ENCODE measurements around the gene CAMTA1.

Gene CAMTA1

GRCh38 chr1:7503691-7504437, 718.6 kb downstream of the CAMTA1 start:
- no peaks in the 10 kb centered on the region for H3K4me1 Mint-ChIP-seq (ENCODE audit: low read depth)
- H3K9me3 Mint-ChIP-seq = no peaks in the 10 kb centered on the region
- no peaks in the 10 kb centered on the region for H3K27me3 Mint-ChIP-seq
- no peak overlapping the region for H3K4me3 Mint-ChIP-seq
- intact Hi-C loops (cut with micrococcal nuclease) = no loop called here
- H3K36me3 Mint-ChIP-seq (ENCODE audit: low read depth) = no peaks in the 10 kb centered on the region
- H3K27ac Mint-ChIP-seq = no peak overlapping the region

DNA sequence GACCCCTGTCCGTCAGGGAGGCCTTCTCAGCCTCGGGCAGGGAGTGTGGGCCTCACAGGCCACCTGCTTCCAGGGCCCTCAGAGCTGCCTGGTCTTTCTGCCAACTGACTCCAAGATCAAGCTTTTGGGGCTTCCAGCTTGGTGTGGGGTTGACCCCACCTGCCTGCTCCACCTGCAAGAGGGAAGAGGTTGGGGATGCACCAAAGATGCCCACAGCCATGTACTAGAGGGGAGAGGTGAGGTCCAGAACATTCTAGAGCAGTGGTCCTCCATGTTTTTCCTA, 719.1 kb downstream of the CAMTA1 start:
- no peak overlapping the region for H3K27ac Mint-ChIP-seq
- intact Hi-C loops (cut with micrococcal nuclease) = no loop called here
- H3K4me3 Mint-ChIP-seq = no peak overlapping the region
- H3K36me3 Mint-ChIP-seq (ENCODE audit: low read depth) = no peaks in the 10 kb centered on the region
- no peaks in the 10 kb centered on the region for H3K9me3 Mint-ChIP-seq
- H3K27me3 Mint-ChIP-seq = no peaks in the 10 kb centered on the region
- H3K4me1 Mint-ChIP-seq (ENCODE audit: low read depth) = no peaks in the 10 kb centered on the region

- Mint-ChIP-seq H3K27ac (no peak overlapping the region), H3K27me3 (no peaks in the 10 kb centered on the region), H3K4me1 (ENCODE audit: low read depth) (no peaks in the 10 kb centered on the region), H3K36me3 (ENCODE audit: low read depth) (no peaks in the 10 kb centered on the region), H3K4me3 (no peak overlapping the region), H3K9me3 (no peaks in the 10 kb centered on the region)
- intact Hi-C loops (cut with micrococcal nuclease) = no loop called here
Measured at GRCh38 chr1:7505094-7505770, 720.0 kb downstream of the CAMTA1 start.

GRCh38 chr1:7505771-7506453, 720.7 kb downstream of the CAMTA1 start:
- no peaks in the 10 kb centered on the region for H3K9me3 Mint-ChIP-seq
- intact Hi-C loops (cut with micrococcal nuclease) = no loop called here
- H3K27me3 Mint-ChIP-seq = no peaks in the 10 kb centered on the region
- H3K36me3 Mint-ChIP-seq (ENCODE audit: low read depth) = no peaks in the 10 kb centered on the region
- H3K27ac Mint-ChIP-seq = no peak overlapping the region
- no peaks in the 10 kb centered on the region for H3K4me1 Mint-ChIP-seq (ENCODE audit: low read depth)
- H3K4me3 Mint-ChIP-seq = no peak overlapping the region

GRCh38 chr1:7506454-7507284, 721.4 kb downstream of the CAMTA1 start:
- H3K4me3 Mint-ChIP-seq = no peak overlapping the region
- no peaks in the 10 kb centered on the region for H3K27me3 Mint-ChIP-seq

DNA sequence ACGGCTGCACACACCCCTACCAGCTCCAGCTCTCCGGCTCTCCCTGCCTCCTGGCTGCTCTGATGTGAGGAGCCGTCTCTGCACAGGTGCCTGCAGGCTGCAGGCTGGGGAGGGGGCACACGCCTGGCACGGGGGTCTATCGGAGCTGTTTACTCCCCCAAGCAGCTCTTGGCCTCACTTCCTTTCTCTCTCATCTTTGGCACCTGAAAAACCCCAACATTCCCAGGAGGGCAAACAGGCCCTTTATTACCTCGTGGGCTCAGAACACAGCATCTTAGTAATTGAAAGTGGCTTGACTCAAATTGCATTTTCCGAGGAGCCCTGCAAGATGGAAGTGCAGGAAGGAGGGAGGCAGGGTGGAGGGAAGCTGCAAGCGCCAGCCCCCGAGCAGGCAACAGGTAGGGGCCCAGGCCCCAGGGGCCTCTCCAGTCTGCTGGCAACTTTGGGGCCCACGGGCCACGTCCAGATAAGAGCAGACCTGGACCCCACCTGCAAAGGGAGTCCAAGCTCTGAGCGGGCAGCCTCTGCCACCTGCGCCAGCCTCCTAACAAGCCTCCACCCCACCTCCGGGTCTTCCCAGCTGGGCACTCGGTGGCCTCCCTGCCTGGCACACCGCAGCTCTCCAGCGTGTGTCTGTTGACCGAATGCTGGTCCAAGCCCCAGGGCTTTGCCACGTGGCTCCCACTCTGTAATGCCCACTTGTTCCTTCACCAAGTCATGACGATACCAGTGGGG, 722.2 kb downstream of the CAMTA1 start:
- H3K4me1 Mint-ChIP-seq (ENCODE audit: low read depth) = no peaks in the 10 kb centered on the region
- H3K27me3 Mint-ChIP-seq = no peaks in the 10 kb centered on the region
- intact Hi-C loops (cut with micrococcal nuclease) = no loop called here
- H3K4me3 Mint-ChIP-seq = no peak overlapping the region
- H3K9me3 Mint-ChIP-seq = no peaks in the 10 kb centered on the region
- no peak overlapping the region for H3K27ac Mint-ChIP-seq
- no peaks in the 10 kb centered on the region for H3K36me3 Mint-ChIP-seq (ENCODE audit: low read depth)

More at GRCh38 chr1:7506454-7507284, 721.4 kb downstream of the CAMTA1 start:
- Mint-ChIP-seq H3K9me3 (no peaks in the 10 kb centered on the region), H3K36me3 (ENCODE audit: low read depth) (no peaks in the 10 kb centered on the region), H3K27ac (no peak overlapping the region), H3K4me1 (ENCODE audit: low read depth) (no peaks in the 10 kb centered on the region)
- intact Hi-C loops (cut with micrococcal nuclease) = no loop called here

GRCh38 chr1:7508052-7508933, 723.0 kb downstream of the CAMTA1 start:
- Mint-ChIP-seq H3K4me1 (ENCODE audit: low read depth) (no peaks in the 10 kb centered on the region), H3K4me3 (no peak overlapping the region), H3K9me3 (no peaks in the 10 kb centered on the region), H3K36me3 (ENCODE audit: low read depth) (no peaks in the 10 kb centered on the region), H3K27me3 (no peaks in the 10 kb centered on the region), H3K27ac (no peak overlapping the region)
- intact Hi-C loops (cut with micrococcal nuclease) = no loop called here

GRCh38 chr1:7508934-7509519, 723.8 kb downstream of the CAMTA1 start:
- Mint-ChIP-seq H3K4me1 (ENCODE audit: low read depth) (no peaks in the 10 kb centered on the region), H3K36me3 (ENCODE audit: low read depth) (no peaks in the 10 kb centered on the region), H3K27ac (no peak overlapping the region), H3K4me3 (no peak overlapping the region), H3K9me3 (no peaks in the 10 kb centered on the region), H3K27me3 (no peaks in the 10 kb centered on the region)
- intact Hi-C loops (cut with micrococcal nuclease) = no loop called here

DNA sequence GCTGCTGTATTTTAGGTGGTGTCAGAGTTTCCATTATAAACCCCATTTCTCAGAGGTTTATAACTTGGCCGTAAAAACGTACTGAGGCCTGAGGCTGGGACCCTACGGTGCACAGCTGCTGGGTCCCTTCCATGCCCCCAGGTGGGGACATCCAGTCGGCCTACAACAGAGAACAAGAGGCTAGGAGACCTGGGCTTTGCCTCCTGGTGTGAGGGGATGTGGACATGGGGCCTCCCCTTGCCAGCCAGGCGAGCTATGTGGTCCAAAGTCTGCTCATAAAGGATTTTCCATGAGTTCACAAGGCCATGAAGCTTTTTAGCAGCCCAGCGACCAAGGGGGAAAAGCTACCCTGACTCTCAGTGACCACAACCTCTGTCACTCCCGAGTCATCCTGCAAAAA, 724.3 kb downstream of the CAMTA1 start:
- no peak overlapping the region for H3K4me3 Mint-ChIP-seq
- no peaks in the 10 kb centered on the region for H3K4me1 Mint-ChIP-seq (ENCODE audit: low read depth)
- H3K9me3 Mint-ChIP-seq = no peaks in the 10 kb centered on the region
- H3K36me3 Mint-ChIP-seq (ENCODE audit: low read depth) = no peaks in the 10 kb centered on the region
- no peaks in the 10 kb centered on the region for H3K27me3 Mint-ChIP-seq
- intact Hi-C loops (cut with micrococcal nuclease) = no loop called here
- no peak overlapping the region for H3K27ac Mint-ChIP-seq

GRCh38 chr1:7510389-7510931, 725.2 kb downstream of the CAMTA1 start:
- Mint-ChIP-seq H3K4me1 (ENCODE audit: low read depth) (no peaks in the 10 kb centered on the region), H3K36me3 (ENCODE audit: low read depth) (no peaks in the 10 kb centered on the region), H3K9me3 (no peaks in the 10 kb centered on the region), H3K27me3 (no peaks in the 10 kb centered on the region), H3K4me3 (no peak overlapping the region), H3K27ac (no peak overlapping the region)
- intact Hi-C loops (cut with micrococcal nuclease) = no loop called here

- no peak overlapping the region for H3K27ac Mint-ChIP-seq
- H3K36me3 Mint-ChIP-seq (ENCODE audit: low read depth) = no peaks in the 10 kb centered on the region
- H3K4me3 Mint-ChIP-seq = no peak overlapping the region
- H3K9me3 Mint-ChIP-seq = no peaks in the 10 kb centered on the region
- H3K27me3 Mint-ChIP-seq = no peaks in the 10 kb centered on the region
- intact Hi-C loops (cut with micrococcal nuclease) = no loop called here
- H3K4me1 Mint-ChIP-seq (ENCODE audit: low read depth) = peaks cover 3% of the 10 kb centered on the region
Measured at GRCh38 chr1:7511381-7511780, 726.1 kb downstream of the CAMTA1 start.

- Mint-ChIP-seq H3K4me3 (no peak overlapping the region), H3K4me1 (ENCODE audit: low read depth) (peaks cover 7% of the 10 kb centered on the region), H3K27ac (no peak overlapping the region), H3K36me3 (ENCODE audit: low read depth) (no peaks in the 10 kb centered on the region), H3K27me3 (no peaks in the 10 kb centered on the region), H3K9me3 (no peaks in the 10 kb centered on the region)
- intact Hi-C loops (cut with micrococcal nuclease) = no loop called here
Measured at GRCh38 chr1:7513081-7513480, 727.8 kb downstream of the CAMTA1 start.

Measured in dendritic cell treated with granulocyte-macrophage colony-stimulating factor and Interleukin-4, amounts not matched to agents 40 ng/mL and 50 ng/mL, for 4 days (primary cell).